Adipose tissue (tissue), 3 donors: Measurements from ENCODE around the gene RAD52. TPM values are rescaled to one million over a fixed set of nuclear protein-coding genes. Genes with fewer than 3 reads are reported as not detected.

ENCODE experiments used
- H3K27ac ChIP-seq: one replicate; pipeline ENCODE4 v1.5.1; 2013; ENCODE audit warnings: low read depth, low read length
- WGBS, 3 donors: extraction: QIAGEN DNeasy Blood & Tissue Kit; methylation state at CpG; one replicate each; pipeline ENCODE4 v1.1.7; 2013; 5-methylcytosine and 5-hydroxymethylcytosine counted together
- polyA plus RNA-seq, 3 donors: library from polyadenylated mRNA; stranded (reverse); fragments of 200-250 nt; gene quantifications; one replicate each; pipeline ENCODE4 v1.2.3, GENCODE V29; 2013
- donor health status: healthy with polysubstance abuse.
- donor health status: Bipolar disorder and iron deficiency.
- donor health status: healthy.

Gene RAD52
- polyA plus RNA-seq, 3 donors = 5.0 to 6.3 (median 5.2) TPM

- WGBS, 3 donors = 81 to 82% (median 82%) methylated on average over 4 of the region's 4 CpGs
- no peak overlapping the region for H3K27ac ChIP-seq
Measured at GRCh38 chr12:897386-897785, 52.1 kb downstream of the RAD52 start.

DNA sequence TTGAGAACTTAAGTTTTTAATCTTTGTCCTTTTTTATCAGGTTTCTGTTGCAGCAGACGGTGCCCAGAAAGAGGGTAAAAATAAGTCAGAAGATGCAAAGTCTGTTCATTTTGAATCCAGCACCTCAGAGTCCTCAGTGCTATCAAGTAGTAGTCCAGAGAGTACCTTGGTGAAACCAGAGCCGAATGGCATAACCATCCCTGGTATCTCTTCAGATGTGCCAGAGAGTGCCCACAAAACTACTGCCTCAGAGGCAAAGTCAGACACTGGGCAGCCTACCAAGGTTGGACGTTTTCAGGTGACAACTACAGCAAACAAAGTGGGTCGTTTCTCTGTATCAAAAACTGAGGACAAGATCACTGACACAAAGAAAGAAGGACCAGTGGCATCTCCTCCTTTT lies 53.5 kb downstream of the RAD52 start:
- WGBS, 3 donors = 74 to 87% (median 86%) methylated on average over 4 of the region's 4 CpGs
- H3K27ac ChIP-seq = no peak overlapping the region

GRCh38 chr12:894226-894625 lies 55.3 kb downstream of the RAD52 start:
- no peak overlapping the region for H3K27ac ChIP-seq

- WGBS, 3 donors = 93 to 94% (median 93%) methylated on average over 2 of the region's 2 CpGs
- H3K27ac ChIP-seq = no peak overlapping the region
Measured at GRCh38 chr12:886206-886605, 63.3 kb downstream of the RAD52 start.

DNA sequence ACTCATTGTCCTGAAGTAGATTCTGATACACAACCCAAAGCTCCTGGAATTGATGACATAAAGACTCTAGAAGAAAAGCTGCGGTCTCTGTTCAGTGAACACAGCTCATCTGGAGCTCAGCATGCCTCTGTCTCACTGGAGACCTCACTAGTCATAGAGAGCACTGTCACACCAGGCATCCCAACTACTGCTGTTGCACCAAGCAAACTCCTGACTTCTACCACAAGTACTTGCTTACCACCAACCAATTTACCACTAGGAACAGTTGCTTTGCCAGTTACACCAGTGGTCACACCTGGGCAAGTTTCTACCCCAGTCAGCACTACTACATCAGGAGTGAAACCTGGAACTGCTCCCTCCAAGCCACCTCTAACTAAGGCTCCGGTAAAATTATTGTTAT lies 63.8 kb downstream of the RAD52 start:
- H3K27ac ChIP-seq = no peak overlapping the region
- 97 to 99% (median 98%) methylated on average over 2 of the region's 2 CpGs for WGBS, 3 donors

DNA sequence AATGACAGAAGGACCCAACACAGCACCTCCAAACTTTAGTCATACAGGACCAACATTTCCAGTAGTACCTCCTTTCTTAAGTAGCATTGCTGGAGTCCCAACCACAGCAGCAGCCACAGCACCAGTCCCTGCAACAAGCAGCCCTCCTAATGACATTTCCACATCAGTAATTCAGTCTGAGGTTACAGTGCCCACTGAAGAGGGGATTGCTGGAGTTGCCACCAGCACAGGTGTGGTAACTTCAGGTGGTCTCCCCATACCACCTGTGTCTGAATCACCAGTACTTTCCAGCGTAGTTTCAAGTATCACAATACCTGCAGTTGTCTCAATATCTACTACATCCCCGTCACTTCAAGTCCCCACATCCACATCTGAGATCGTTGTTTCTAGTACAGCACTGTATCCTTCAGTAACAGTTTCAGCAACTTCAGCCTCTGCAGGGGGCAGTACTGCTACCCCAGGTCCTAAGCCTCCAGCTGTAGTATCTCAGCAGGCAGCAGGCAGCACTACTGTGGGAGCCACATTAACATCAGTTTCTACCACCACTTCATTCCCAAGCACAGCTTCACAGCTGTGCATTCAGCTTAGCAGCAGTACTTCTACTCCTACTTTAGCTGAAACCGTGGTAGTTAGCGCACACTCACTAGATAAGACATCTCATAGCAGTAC lies 64.6 kb downstream of the RAD52 start:
- WGBS, 3 donors = 91 to 94% (median 92%) methylated on average over 5 of the region's 5 CpGs
- H3K27ac ChIP-seq = no peak overlapping the region

DNA sequence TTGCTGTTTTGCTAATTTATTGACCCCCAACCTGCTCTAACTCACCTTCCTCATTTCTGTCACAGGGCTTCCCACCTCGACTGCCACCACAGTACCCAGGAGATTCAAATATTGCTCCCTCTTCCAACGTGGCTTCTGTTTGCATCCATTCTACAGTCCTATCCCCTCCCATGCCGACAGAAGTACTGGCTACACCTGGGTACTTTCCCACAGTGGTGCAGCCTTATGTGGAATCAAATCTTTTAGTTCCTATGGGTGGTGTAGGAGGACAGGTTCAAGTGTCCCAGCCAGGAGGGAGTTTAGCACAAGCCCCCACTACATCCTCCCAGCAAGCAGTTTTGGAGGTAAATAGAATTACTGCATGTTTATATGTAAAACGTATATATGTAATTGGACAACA lies 68.8 kb downstream of the RAD52 start:
- WGBS, 3 donors = 36 to 85% (median 84%) methylated on average over 4 of the region's 4 CpGs
- no peak overlapping the region for H3K27ac ChIP-seq

- no peak overlapping the region for H3K27ac ChIP-seq
- 84 to 94% (median 91%) methylated on average over 5 of the region's 5 CpGs for WGBS, 3 donors
Measured at GRCh38 chr12:879641-880040, 69.9 kb downstream of the RAD52 start.

DNA sequence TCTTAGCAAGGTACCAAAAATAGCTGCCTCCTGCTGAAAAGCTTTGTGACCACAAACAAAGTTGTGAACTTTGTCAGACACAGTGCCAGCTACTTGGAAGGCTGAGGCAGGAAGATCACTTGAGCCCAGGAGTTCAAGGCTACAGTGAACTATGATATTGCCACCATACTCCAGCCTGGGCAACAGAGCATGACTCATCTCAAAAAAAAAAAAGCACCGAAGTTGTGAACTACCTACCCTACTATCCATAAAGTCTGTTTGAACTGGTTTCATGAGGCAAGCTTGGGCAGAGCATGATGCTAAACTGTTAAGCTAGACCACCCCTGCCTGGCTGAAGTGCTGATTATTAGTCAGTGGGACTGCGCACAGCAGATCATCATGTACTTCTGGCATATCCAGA lies 75.5 kb downstream of the RAD52 start:
- 75 to 90% (median 88%) methylated on average over 2 of the region's 2 CpGs for WGBS, 3 donors

DNA sequence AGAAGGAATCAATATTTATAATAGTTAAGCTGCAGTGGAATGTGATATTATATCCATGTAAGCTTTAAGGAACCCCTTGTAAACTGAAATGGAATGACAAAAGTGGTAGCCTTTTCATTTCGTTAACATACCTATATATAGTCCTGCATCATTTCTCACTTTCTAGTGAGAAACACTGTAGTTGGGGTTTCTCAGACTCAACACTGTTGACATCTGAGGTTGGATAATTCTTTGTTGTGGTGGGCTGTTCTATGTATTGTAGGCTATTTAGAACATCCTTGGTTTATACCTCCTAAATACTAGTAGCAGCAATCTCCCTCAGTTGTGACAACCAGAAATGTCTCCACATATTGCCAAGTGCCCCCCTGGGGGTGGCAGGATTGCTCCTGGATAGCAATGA lies 79.1 kb downstream of the RAD52 start:
- WGBS, 3 donors = 82 to 91% (median 84%) methylated on average over 1 of the region's 1 CpG
- no peak overlapping the region for H3K27ac ChIP-seq

More for the DNA sequence above, 75.5 kb downstream of the RAD52 start:
- H3K27ac ChIP-seq = no peak overlapping the region

DNA sequence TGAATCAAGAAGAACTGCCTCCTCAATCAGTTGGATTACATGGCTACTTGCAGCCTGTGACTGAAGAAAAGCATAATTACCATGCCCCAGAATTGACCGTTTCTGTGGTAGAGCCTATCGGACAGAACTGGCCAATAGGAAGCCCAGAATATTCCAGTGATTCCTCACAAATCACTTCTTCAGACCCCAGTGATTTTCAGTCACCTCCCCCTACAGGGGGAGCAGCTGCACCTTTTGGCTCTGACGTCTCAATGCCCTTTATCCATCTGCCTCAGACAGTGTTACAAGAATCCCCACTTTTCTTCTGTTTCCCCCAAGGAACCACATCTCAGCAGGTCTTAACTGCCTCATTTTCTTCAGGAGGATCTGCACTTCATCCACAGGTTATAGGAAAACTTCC lies 80.8 kb downstream of the RAD52 start:
- WGBS, 3 donors = 70 to 72% (median 72%) methylated on average over 3 of the region's 3 CpGs
- H3K27ac ChIP-seq = no peak overlapping the region

- 94 to 100% (median 96%) methylated on average over 5 of the region's 5 CpGs for WGBS, 3 donors
- no peak overlapping the region for H3K27ac ChIP-seq
Measured at GRCh38 chr12:867905-868304, 81.6 kb downstream of the RAD52 start.

GRCh38 chr12:865614-866013 lies 83.9 kb downstream of the RAD52 start:
- 83 to 86% (median 85%) methylated on average over 1 of the region's 1 CpG for WGBS, 3 donors

GRCh38 chr12:863285-863684 lies 86.2 kb downstream of the RAD52 start:
- H3K27ac ChIP-seq = no peak overlapping the region
- WGBS, 3 donors = 89 to 92% (median 90%) methylated on average over 1 of the region's 1 CpG

More at GRCh38 chr12:865614-866013, 83.9 kb downstream of the RAD52 start:
- H3K27ac ChIP-seq = no peak overlapping the region

GRCh38 chr12:862303-862911 lies 87.1 kb downstream of the RAD52 start:
- 91 to 98% (median 92%) methylated on average over 4 of the region's 4 CpGs for WGBS, 3 donors

More at GRCh38 chr12:862303-862911, 87.1 kb downstream of the RAD52 start:
- H3K27ac ChIP-seq = no peak overlapping the region

Other genes starting within 250 kb of the RAD52 start
- gene WNK1, start 197.1 kb downstream of the RAD52 start, polyA plus RNA-seq = 10 to 100 TPM; 15.9 to 73.8 (median 67.0) TPM
- 10 to 100 TPM in 2 of 3 donors, 1 to 10 TPM in 1; 4.0 to 16.4 (median 12.8) TPM for gene ERC1, start 41.5 kb upstream of the RAD52 start, polyA plus RNA-seq